ENCODE data around the gene ANGPTL2. TPM values are rescaled to one million over a fixed set of nuclear protein-coding genes. Genes with fewer than 3 reads are reported as not detected.

The ANGPTL2 gene
- total and polyA plus RNA-seq, 4 donors: 0.93 to 3.2 (median 1.9) TPM

GRCh38 chr9:127114606-127115005 lies 7.8 kb downstream of the ANGPTL2 start:
- Histone ChIP-seq H3K27me3 (ENCODE audit: control insufficient read depth in 4 of 4, insufficient read depth in 4 of 4, low read length in 3 of 4) (no peaks in the 10 kb centered on the region), H3K9me3 (ENCODE audit: control insufficient read depth in 4 of 4, low read length in 3 of 4) (no peaks in the 10 kb centered on the region), H3K9ac (ENCODE audit: low read depth in 1 of 2, low read length in 2 of 2) (no peak overlapping the region), H3K4me3 (ENCODE audit: low read depth in 1 of 3, low read length in 3 of 3) (no peak overlapping the region), H3K27ac (ENCODE audit: low read depth in 1 of 2, low read length in 2 of 2) (no peak overlapping the region), H3K36me3 (ENCODE audit: control insufficient read depth in 4 of 4, insufficient read depth in 3 of 4, low read depth in 1 of 4, low read length in 3 of 4) (no peaks in the 10 kb centered on the region), H3K4me1 (ENCODE audit: control insufficient read depth in 4 of 4, insufficient read depth in 4 of 4, low read length in 3 of 4) (peaks cover 0 to 4% (median 1%) of the 10 kb centered on the region in 4 donors)
- WGBS: 94% methylated on average over 5 of the region's 5 CpGs
- TF ChIP-seq NR2F2 (IDR thresholded peaks at IDR 0.05) (no peak), ZBTB33 (IDR thresholded peaks at IDR 0.05) (no peak), HNF4A (conservative IDR thresholded peaks at IDR 0.05) (no peak), TAF1 (conservative IDR thresholded peaks at IDR 0.05) (no peak), REST (IDR thresholded peaks at IDR 0.05) (no peak), SP1 (IDR thresholded peaks at IDR 0.05) (no peak), HNF4G (IDR thresholded peaks at IDR 0.05) (no peak), CTCF (IDR thresholded peaks at IDR 0.05; ENCODE audit: low read depth, low read length, missing input control) (no peak)
- no peak for DNase-seq (ENCODE audit: low spot score)

GRCh38 chr9:127113191-127113972 lies 9.1 kb downstream of the ANGPTL2 start:
- no peak overlapping the region for H3K27ac ChIP-seq (ENCODE audit: low read depth in 1 of 2, low read length in 2 of 2)
- H3K9ac ChIP-seq (ENCODE audit: low read depth in 1 of 2, low read length in 2 of 2): no peak overlapping the region
- no peaks in the 10 kb centered on the region for H3K27me3 ChIP-seq (ENCODE audit: control insufficient read depth in 4 of 4, insufficient read depth in 4 of 4, low read length in 3 of 4)
- TF ChIP-seq HNF4A (conservative IDR thresholded peaks at IDR 0.05): no peak
- TF ChIP-seq ATF3 (IDR thresholded peaks at IDR 0.05): no peak
- TF ChIP-seq TAF1 (conservative IDR thresholded peaks at IDR 0.05): no peak
- TF ChIP-seq EGR1 (IDR thresholded peaks at IDR 0.05; ENCODE audit: low read depth in 2 of 2): no peak
- TF ChIP-seq CTCF (IDR thresholded peaks at IDR 0.05; ENCODE audit: low read depth, low read length, missing input control): no peak
- no peak for TF ChIP-seq GABPA (IDR thresholded peaks at IDR 0.05 in 1 of 2, conservative IDR thresholded peaks at IDR 0.05 in 1 of 2)
- TF ChIP-seq ZBTB33 (IDR thresholded peaks at IDR 0.05): no peak
- TF ChIP-seq REST (IDR thresholded peaks at IDR 0.05): no peak
- no peak for TF ChIP-seq NR2F2 (IDR thresholded peaks at IDR 0.05)
- no peaks in the 10 kb centered on the region for H3K9me3 ChIP-seq (ENCODE audit: control insufficient read depth in 4 of 4, low read length in 3 of 4)
- H3K36me3 ChIP-seq (ENCODE audit: control insufficient read depth in 4 of 4, insufficient read depth in 3 of 4, low read depth in 1 of 4, low read length in 3 of 4): no peaks in the 10 kb centered on the region
- H3K4me1 ChIP-seq (ENCODE audit: control insufficient read depth in 4 of 4, insufficient read depth in 4 of 4, low read length in 3 of 4): peaks cover 0 to 5% (median 2%) of the 10 kb centered on the region in 4 donors
- DNase-seq (ENCODE audit: low spot score): no peak
- 85% methylated on average over 10 of the region's 10 CpGs for WGBS
- no peak overlapping the region for H3K4me3 ChIP-seq (ENCODE audit: low read depth in 1 of 3, low read length in 3 of 3)
